ENCODE measurements around the gene SMYD3.

DNA sequence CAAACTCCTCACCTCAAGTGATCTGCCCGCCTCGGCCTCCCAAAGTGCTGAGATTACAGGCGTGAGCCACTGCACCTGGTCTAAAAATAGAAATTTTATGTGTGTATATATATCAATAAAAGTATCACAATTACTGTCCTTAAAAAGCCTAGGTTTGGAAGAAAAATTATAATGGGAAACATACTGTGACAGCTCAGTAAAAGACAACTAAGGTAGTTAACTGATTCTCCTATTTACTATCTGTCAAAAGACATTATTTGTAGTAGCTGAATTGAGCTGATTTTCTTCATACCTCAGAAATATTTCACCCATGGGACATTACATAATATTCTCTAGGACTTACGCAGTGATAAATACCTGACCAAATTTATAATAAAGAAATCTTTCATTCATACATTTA is 122.5 kb downstream of the SMYD3 start:
- TF ChIP-seq, protein P1, sequence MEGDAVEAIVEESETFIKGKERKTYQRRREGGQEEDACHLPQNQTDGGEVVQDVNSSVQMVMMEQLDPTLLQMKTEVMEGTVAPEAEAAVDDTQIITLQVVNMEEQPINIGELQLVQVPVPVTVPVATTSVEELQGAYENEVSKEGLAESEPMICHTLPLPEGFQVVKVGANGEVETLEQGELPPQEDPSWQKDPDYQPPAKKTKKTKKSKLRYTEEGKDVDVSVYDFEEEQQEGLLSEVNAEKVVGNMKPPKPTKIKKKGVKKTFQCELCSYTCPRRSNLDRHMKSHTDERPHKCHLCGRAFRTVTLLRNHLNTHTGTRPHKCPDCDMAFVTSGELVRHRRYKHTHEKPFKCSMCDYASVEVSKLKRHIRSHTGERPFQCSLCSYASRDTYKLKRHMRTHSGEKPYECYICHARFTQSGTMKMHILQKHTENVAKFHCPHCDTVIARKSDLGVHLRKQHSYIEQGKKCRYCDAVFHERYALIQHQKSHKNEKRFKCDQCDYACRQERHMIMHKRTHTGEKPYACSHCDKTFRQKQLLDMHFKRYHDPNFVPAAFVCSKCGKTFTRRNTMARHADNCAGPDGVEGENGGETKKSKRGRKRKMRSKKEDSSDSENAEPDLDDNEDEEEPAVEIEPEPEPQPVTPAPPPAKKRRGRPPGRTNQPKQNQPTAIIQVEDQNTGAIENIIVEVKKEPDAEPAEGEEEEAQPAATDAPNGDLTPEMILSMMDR (IDR thresholded peaks at IDR 0.05) = no peak
- no peak for TF ChIP-seq EZH2 (IDR thresholded peaks at IDR 0.05; ENCODE audit: borderline replicate concordance, insufficient read depth, low read depth, low read length, poor library complexity, severe bottlenecking)
